ENCODE measurements around the gene MYMK. TPM values are rescaled to one million over a fixed set of nuclear protein-coding genes. Genes with fewer than 3 reads are reported as not detected.

The MYMK gene
- total and polyA plus RNA-seq, 2 of the 8 experiments (the other 6 are each of a cell fraction or from before 2014, with no cell fraction given): not detected

DNA sequence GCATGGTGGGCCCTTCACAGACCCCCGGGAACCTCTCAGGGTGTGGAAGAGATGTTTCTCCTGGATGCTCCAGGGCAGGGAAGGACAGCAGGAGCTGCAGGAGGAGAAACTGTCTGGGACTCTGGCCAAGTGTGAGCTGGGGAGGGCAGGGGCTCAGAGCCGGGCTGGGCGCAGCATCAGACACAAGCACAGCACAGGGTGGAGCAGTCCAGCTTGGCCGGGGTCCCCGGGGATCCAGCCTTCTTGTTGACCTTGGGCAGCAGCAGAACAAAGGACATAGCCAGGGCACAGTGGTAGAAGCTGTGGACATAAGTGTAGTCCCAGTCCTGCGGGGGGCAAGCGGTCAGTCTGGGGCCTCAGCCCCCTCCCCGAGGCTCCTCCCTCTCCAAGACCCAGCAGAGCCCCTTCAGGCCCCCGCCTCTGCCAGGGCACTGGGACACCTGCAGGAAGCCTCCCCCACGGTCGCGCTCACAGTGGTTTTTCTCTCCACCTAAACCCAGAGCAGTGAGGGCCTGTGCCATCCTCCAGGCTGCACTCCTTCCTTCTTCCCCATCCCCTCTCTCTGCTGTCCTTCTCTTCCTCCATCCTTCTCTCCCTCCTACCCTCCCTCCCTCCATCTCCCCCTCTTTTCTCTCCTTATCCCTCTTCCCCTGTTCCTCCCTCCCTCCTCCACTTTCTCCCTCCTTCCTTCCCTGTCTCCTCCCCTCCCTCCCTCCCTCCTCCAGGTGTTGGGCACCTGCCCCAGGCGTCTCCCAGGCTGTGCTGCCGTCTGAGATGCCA lies 10.1 kb downstream of the MYMK start (continued):
- TF ChIP-seq RAD21 (IDR thresholded peaks at IDR 0.05 in 1 of 2, conservative IDR thresholded peaks at IDR 0.05 in 1 of 2; ENCODE audit: low read depth in 2 of 2, low read length in 2 of 2): no peak
- TF ChIP-seq NRF1 (IDR thresholded peaks at IDR 0.05; ENCODE audit: low read depth, low read length): no peak
- no peak for TF ChIP-seq GABPA (IDR thresholded peaks at IDR 0.05; ENCODE audit: borderline replicate concordance, insufficient read depth, low read length)
- no peak for TF ChIP-seq RNF2 (IDR thresholded peaks at IDR 0.05; ENCODE audit: borderline replicate concordance, low read depth, low read length, missing control alignments, poor library complexity, severe bottlenecking)
- TF ChIP-seq SP1 (IDR thresholded peaks at IDR 0.05; ENCODE audit: low read depth, low read length): no peak
